NCI-H2107 (cell line): ENCODE results near the gene SEPTIN2.
"Not testable (repeated sequence)": the region's sequence is repeated elsewhere in the genome, so short reads cannot be mapped to it uniquely, and the experiment has no call there.

Experiments
- DNase-seq: peaks from one replicate; lab custom pipeline; 2025; lab: John Stamatoyannopoulos, UW

Gene SEPTIN2

GRCh38 chr2:241350878-241351639 lies 35.3 kb downstream of the SEPTIN2 start:
- no peak for DNase-seq

- DNase-seq, result no peak
These were observed 35.9 kb downstream of the SEPTIN2 start for GRCh38 chr2:241351640-241352031.

- no peak for DNase-seq
These were observed 36.5 kb downstream of the SEPTIN2 start for GRCh38 chr2:241352227-241352626.

- DNase-seq, result peak; percentile 70
These were observed 39.2 kb downstream of the SEPTIN2 start for GRCh38 chr2:241354668-241355658.

GRCh38 chr2:241355983-241356870 lies 40.5 kb downstream of the SEPTIN2 start, which contains the start of gene FARP2:
Gene FARP2, plus strand, starts transcription at chr2:241356285. Its CDS starts 16,823 bp downstream, at chr2:241373108.
- peak; percentile 90 for DNase-seq

GRCh38 chr2:241356871-241357260 lies 41.1 kb downstream of the SEPTIN2 start:
- no peak for DNase-seq

GRCh38 chr2:241357531-241357930 lies 41.8 kb downstream of the SEPTIN2 start:
- no peak for DNase-seq

- no peak for DNase-seq
These were observed 42.7 kb downstream of the SEPTIN2 start for GRCh38 chr2:241358470-241358869.

GRCh38 chr2:241359481-241360045 lies 43.8 kb downstream of the SEPTIN2 start:
- no peak for DNase-seq

GRCh38 chr2:241363426-241363825 lies 47.7 kb downstream of the SEPTIN2 start:
- DNase-seq, result no peak

GRCh38 chr2:241364781-241365180 lies 49.1 kb downstream of the SEPTIN2 start:
- DNase-seq, result no peak

GRCh38 chr2:241366678-241367077 lies 51.0 kb downstream of the SEPTIN2 start:
- DNase-seq, result no peak

- DNase-seq, result no peak
These were observed 52.9 kb downstream of the SEPTIN2 start for GRCh38 chr2:241368643-241369042.

- DNase-seq, result no peak
These were observed 56.8 kb downstream of the SEPTIN2 start for GRCh38 chr2:241372361-241372992.

GRCh38 chr2:241373446-241373845 lies 57.7 kb downstream of the SEPTIN2 start:
- no peak for DNase-seq

- not testable (repeated sequence) for DNase-seq
These were observed 58.2 kb downstream of the SEPTIN2 start for GRCh38 chr2:241373906-241374305.

- DNase-seq, result no peak
These were observed 59.6 kb downstream of the SEPTIN2 start for GRCh38 chr2:241375300-241375699.

GRCh38 chr2:241376808-241377207 lies 61.1 kb downstream of the SEPTIN2 start:
- no peak for DNase-seq

- no peak for DNase-seq
These were observed 63.1 kb downstream of the SEPTIN2 start for GRCh38 chr2:241378816-241379215.

- no peak for DNase-seq
These were observed 64.1 kb downstream of the SEPTIN2 start for GRCh38 chr2:241379481-241380480.
